ENCODE results near the gene PFDN2. TPM values are rescaled to one million over a fixed set of nuclear protein-coding genes. Genes with fewer than 3 reads are reported as not detected.
"Not testable (repeated sequence)": the region's sequence is repeated elsewhere in the genome, so short reads cannot be mapped to it uniquely, and the experiment has no call there.

PFDN2 gene
- total and polyA plus RNA-seq, 2 experiments from 2014 or later: 45.6 to 352 TPM

GRCh38 chr1:161119092-161119903 is 1.5 kb upstream of the PFDN2 start:
- peak overlapping the region; percentile 96 for H3K4me3 Mint-ChIP-seq
- ATAC-seq: peak; percentile 63
- no peak overlapping the region for H2AFZ ChIP-seq
- DNase-seq (ENCODE audit: low spot score): peak; percentile 90
- H3K4me1 ChIP-seq (ENCODE audit: insufficient read depth): peaks cover 21% of the 10 kb centered on the region
- H3K27ac ChIP-seq (ENCODE audit: low read depth): peak overlapping the region; percentile 98; the same call in 1 of the 2 replicates
- peaks cover 22% of the 10 kb centered on the region for H3K4me1 Mint-ChIP-seq
- no peaks in the 10 kb centered on the region for H3K9me3 Mint-ChIP-seq
- peaks cover 30% of the 10 kb centered on the region for H3K36me3 ChIP-seq (ENCODE audit: insufficient read depth)
- peaks cover 50% of the 10 kb centered on the region for H3K36me3 Mint-ChIP-seq (ENCODE audit: low read depth)
- H4K20me1 ChIP-seq (replicated peaks; ENCODE audit: insufficient read depth): peaks cover 33% of the 10 kb centered on the region
- peaks cover 39% of the 10 kb centered on the region for H3K79me2 ChIP-seq (replicated peaks; ENCODE audit: insufficient read depth)
- H3K27me3 ChIP-seq (ENCODE audit: insufficient read depth): no peaks in the 10 kb centered on the region
- peak overlapping the region; percentile 96; the same call in 1 of the 2 replicates for H3K27ac Mint-ChIP-seq
- peak overlapping the region; percentile 98 for H3K4me3 ChIP-seq
- no peaks in the 10 kb centered on the region for H3K9me2 ChIP-seq (ENCODE audit: insufficient read depth)
- no peak for TF ChIP-seq EZH2 (IDR thresholded peaks at IDR 0.05; ENCODE audit: low read depth, unreplicated experiment)
- TF ChIP-seq CREB1 (CRISPR knock-in tag; IDR thresholded peaks at IDR 0.05; ENCODE audit: low read depth): peak; percentile 76
- peak; percentile 44 to 45; a peak in 3 of 4 replicates for TF ChIP-seq CTCF (conservative IDR thresholded peaks at IDR 0.05; ENCODE audit: low read depth in 2 of 2)
- peaks cover 41% of the 10 kb centered on the region for H3F3A ChIP-seq (replicated peaks; ENCODE audit: low read depth)
- peaks cover 25% of the 10 kb centered on the region for H3K27me3 Mint-ChIP-seq (ENCODE audit: insufficient read depth, low read depth, poor library complexity)
- H3K4me2 ChIP-seq: peak overlapping the region; percentile 88

GRCh38 chr1:161115961-161116360 is 1.9 kb downstream of the PFDN2 start:
- Histone ChIP-seq H3F3A (replicated peaks; ENCODE audit: low read depth) (peaks cover 33% of the 10 kb centered on the region), H3K79me2 (replicated peaks; ENCODE audit: insufficient read depth) (peaks cover 73% of the 10 kb centered on the region), H3K4me1 (ENCODE audit: insufficient read depth) (peaks cover 21% of the 10 kb centered on the region), H4K20me1 (replicated peaks; ENCODE audit: insufficient read depth) (peaks cover 44% of the 10 kb centered on the region)
- Mint-ChIP-seq H3K4me1 (peaks cover 22% of the 10 kb centered on the region), H3K4me3 (peak overlapping the region; percentile 96; the same call in 2 of the 3 replicates), H3K36me3 (ENCODE audit: low read depth) (peaks cover 16% of the 10 kb centered on the region), H3K27me3 (ENCODE audit: insufficient read depth, low read depth, poor library complexity) (peaks cover 15% of the 10 kb centered on the region)
- H3K4me2 ChIP-seq; H2AFZ ChIP-seq; H3K9me2 ChIP-seq (ENCODE audit: insufficient read depth); DNase-seq (ENCODE audit: low spot score); H3K9me3 Mint-ChIP-seq; H3K36me3 ChIP-seq (ENCODE audit: insufficient read depth); H3K27ac Mint-ChIP-seq; H3K27me3 ChIP-seq (ENCODE audit: insufficient read depth); H3K4me3 ChIP-seq; H3K27ac ChIP-seq (ENCODE audit: low read depth); ATAC-seq: not testable (repeated sequence)

- DNase-seq (ENCODE audit: low spot score) (no peak), ATAC-seq (no peak)
- no peak overlapping the region for H3K4me3 ChIP-seq
- H3K4me3 Mint-ChIP-seq: no peak overlapping the region
- H3K27me3 ChIP-seq (ENCODE audit: insufficient read depth): no peaks in the 10 kb centered on the region
- H3F3A ChIP-seq (replicated peaks; ENCODE audit: low read depth): peaks cover 34% of the 10 kb centered on the region
- H3K36me3 ChIP-seq (ENCODE audit: insufficient read depth): no peaks in the 10 kb centered on the region
- peaks cover 48% of the 10 kb centered on the region for H4K20me1 ChIP-seq (replicated peaks; ENCODE audit: insufficient read depth)
- H3K4me1 ChIP-seq (ENCODE audit: insufficient read depth): peaks cover 21% of the 10 kb centered on the region
- no peaks in the 10 kb centered on the region for H3K9me2 ChIP-seq (ENCODE audit: insufficient read depth)
- H3K27me3 Mint-ChIP-seq (ENCODE audit: insufficient read depth, low read depth, poor library complexity): peaks cover 14% of the 10 kb centered on the region
- no peak overlapping the region for H2AFZ ChIP-seq
- TF ChIP-seq ETS1 (IDR thresholded peaks at IDR 0.05) (no peak), CTCF (conservative IDR thresholded peaks at IDR 0.05; ENCODE audit: low read depth in 2 of 2) (no peak)
- H3K9me3 Mint-ChIP-seq: no peaks in the 10 kb centered on the region
- H3K36me3 Mint-ChIP-seq (ENCODE audit: low read depth): peaks cover 9% of the 10 kb centered on the region
- H3K27ac ChIP-seq (ENCODE audit: low read depth): no peak overlapping the region
- H3K79me2 ChIP-seq (replicated peaks; ENCODE audit: insufficient read depth): peaks cover 79% of the 10 kb centered on the region
- H3K27ac Mint-ChIP-seq: no peak overlapping the region
- H3K4me1 Mint-ChIP-seq: peaks cover 20% of the 10 kb centered on the region
- H3K4me2 ChIP-seq: no peak overlapping the region
Observed at GRCh38 chr1:161115132-161115711, 2.6 kb downstream of the PFDN2 start.
